Brain microvascular endothelial cell (primary cell): ENCODE results near the gene MAN1A1.

Experiments
- DNase-seq: peaks from one replicate; pipeline ENCODE4 v3.0.0-alpha.2; 2020
- H3K27ac ChIP-seq: fragments of 250-450 bp; sonication (Bioruptor Pico); 2 replicates; pipeline ENCODE4 v1.5.1; 2020; ENCODE audit warnings: mild to moderate bottlenecking, moderate library complexity
- H3K27me3 ChIP-seq: fragments of 250-450 bp; sonication (Bioruptor Pico); replicated peaks from 2 replicates; pipeline ENCODE4 v1.5.1; 2020; ENCODE audit warnings: mild to moderate bottlenecking
- H3K36me3 ChIP-seq: fragments of 250-450 bp; sonication (Bioruptor Pico); replicated peaks from 2 replicates; pipeline ENCODE4 v1.5.1; 2020; ENCODE audit warnings: mild to moderate bottlenecking
- H3K4me3 ChIP-seq: 2 replicates; pipeline ENCODE4 v1.5.1; 2011; ENCODE audit warnings: low read depth, mild to moderate bottlenecking, control low read depth, low read length, moderate library complexity
- in situ Hi-C: cut with HindIII; loops from 2 replicates; pipeline ENCODE4 v1.10.0; 2017; ENCODE audit warnings: low sequenced_read_pairs, low pct_ligation_motif_present
- TF ChIP-seq, protein P1 (sequence below): IDR thresholded peaks from 2 replicates; pipeline ENCODE4 v1.5.1; 2011; ENCODE audit warnings: low read depth, mild to moderate bottlenecking, moderate library complexity, low read length, control low read depth, inconsistent platforms; ENCODE audit errors: missing control alignments

MAN1A1 gene

GRCh38 chr6:119241111-119241465 lies 108.5 kb downstream of the MAN1A1 start:
- DNase-seq, result no peak
- no peaks in the 10 kb centered on the region for H3K27me3 ChIP-seq
- in situ Hi-C loops, result no loop called here
- H3K36me3 ChIP-seq, result no peaks in the 10 kb centered on the region
- TF ChIP-seq, protein P1, sequence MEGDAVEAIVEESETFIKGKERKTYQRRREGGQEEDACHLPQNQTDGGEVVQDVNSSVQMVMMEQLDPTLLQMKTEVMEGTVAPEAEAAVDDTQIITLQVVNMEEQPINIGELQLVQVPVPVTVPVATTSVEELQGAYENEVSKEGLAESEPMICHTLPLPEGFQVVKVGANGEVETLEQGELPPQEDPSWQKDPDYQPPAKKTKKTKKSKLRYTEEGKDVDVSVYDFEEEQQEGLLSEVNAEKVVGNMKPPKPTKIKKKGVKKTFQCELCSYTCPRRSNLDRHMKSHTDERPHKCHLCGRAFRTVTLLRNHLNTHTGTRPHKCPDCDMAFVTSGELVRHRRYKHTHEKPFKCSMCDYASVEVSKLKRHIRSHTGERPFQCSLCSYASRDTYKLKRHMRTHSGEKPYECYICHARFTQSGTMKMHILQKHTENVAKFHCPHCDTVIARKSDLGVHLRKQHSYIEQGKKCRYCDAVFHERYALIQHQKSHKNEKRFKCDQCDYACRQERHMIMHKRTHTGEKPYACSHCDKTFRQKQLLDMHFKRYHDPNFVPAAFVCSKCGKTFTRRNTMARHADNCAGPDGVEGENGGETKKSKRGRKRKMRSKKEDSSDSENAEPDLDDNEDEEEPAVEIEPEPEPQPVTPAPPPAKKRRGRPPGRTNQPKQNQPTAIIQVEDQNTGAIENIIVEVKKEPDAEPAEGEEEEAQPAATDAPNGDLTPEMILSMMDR, result no peak
- no peak overlapping the region for H3K4me3 ChIP-seq
- no peak overlapping the region for H3K27ac ChIP-seq

GRCh38 chr6:119240257-119241110 lies 109.1 kb downstream of the MAN1A1 start:
- no peak overlapping the region for H3K27ac ChIP-seq
- H3K27me3 ChIP-seq, result no peaks in the 10 kb centered on the region
- in situ Hi-C loops, result no loop called here
- H3K4me3 ChIP-seq, result no peak overlapping the region
- H3K36me3 ChIP-seq, result no peaks in the 10 kb centered on the region
- no peak for DNase-seq
- TF ChIP-seq, protein P1, result no peak

DNA sequence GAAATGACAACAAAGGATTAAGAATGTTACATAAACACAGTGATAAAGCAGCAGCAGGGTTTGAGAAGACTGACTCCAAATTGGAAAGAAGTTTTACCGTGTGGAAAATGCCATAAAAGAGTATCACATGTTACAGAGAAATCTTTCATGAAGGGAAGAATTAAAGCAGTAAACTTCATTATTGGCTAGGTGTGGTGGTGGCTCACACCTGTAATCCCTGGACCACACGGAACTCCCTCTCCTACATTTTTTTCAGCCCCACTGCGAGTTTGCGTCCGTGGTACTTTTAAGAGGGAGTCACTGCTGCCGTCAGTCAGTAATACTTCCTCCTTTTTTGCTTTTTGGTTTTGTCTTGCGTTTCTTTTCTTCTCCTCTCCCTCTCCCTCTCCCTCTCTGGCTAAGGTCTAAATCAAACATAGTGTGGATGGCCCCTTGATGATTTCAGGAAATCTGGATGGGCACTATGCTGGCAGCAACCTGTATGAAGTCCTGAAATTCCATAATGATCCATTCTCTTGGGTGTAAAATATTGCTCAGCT lies 112.3 kb downstream of the MAN1A1 start:
- H3K27ac ChIP-seq, result no peak overlapping the region
- DNase-seq, result no peak
- H3K4me3 ChIP-seq, result no peak overlapping the region
- TF ChIP-seq, protein P1, result no peak
- H3K27me3 ChIP-seq, result no peaks in the 10 kb centered on the region
- H3K36me3 ChIP-seq, result no peaks in the 10 kb centered on the region
- in situ Hi-C loops, result no loop called here

DNA sequence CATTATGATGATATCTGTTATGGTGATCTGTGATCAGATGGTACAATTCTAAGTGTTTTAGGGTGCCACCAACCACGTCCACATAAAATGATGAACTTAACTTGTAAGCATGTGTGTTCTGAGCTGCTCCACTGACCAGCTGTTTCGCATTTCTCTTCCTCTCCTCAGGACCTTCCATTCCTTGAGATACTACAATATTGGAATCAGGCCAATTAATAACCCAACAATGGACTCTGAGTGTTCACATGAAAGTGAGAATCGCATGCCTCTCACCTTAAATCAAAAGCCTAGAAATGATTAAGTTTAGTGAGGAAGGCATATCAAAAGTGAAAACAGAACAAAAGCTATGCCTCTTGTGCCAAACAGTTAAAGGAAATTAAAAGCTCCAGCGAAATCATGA lies 114.6 kb downstream of the MAN1A1 start:
- H3K4me3 ChIP-seq, result no peak overlapping the region
- TF ChIP-seq, protein P1, result no peak
- in situ Hi-C loops, result no loop called here
- H3K27ac ChIP-seq, result no peak overlapping the region
- DNase-seq, result no peak
- no peaks in the 10 kb centered on the region for H3K36me3 ChIP-seq
- no peaks in the 10 kb centered on the region for H3K27me3 ChIP-seq

GRCh38 chr6:119234457-119234856 lies 115.1 kb downstream of the MAN1A1 start:
- in situ Hi-C loops, result no loop called here

More at GRCh38 chr6:119234457-119234856, 115.1 kb downstream of the MAN1A1 start:
- no peak for DNase-seq
- H3K4me3 ChIP-seq, result no peak overlapping the region
- no peak overlapping the region for H3K27ac ChIP-seq
- H3K27me3 ChIP-seq, result no peaks in the 10 kb centered on the region
- H3K36me3 ChIP-seq, result no peaks in the 10 kb centered on the region
- TF ChIP-seq, protein P1, result no peak
